ENCODE results near the gene CADM1. TPM values are rescaled to one million over a fixed set of nuclear protein-coding genes. Genes with fewer than 3 reads are reported as not detected.

CADM1 gene
- total RNA-seq, 4 donors from 2014 or later: 1.2 to 2.5 (median 2.2) TPM

DNA sequence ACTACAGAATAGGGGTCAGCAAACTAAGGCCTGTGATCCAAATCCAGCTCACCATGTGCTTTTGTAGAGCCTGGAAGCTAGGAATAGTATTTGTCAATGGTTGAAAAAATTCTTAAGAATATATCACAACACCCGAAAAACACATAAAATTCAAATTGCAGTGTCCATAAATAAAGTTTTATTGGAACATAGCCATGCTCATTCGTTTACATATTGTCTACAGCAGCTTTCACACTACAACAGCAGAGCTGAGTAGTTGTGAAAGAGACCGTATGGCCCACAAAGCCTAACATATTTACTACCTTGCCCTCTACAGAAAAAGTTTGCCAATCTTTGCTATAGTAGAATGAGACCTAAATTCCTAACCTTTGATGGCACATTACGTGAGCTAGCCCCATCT, 125.7 kb downstream of the CADM1 start:
- Histone ChIP-seq H3K4me1 (no peaks in the 10 kb centered on the region), H3K36me3 (no peaks in the 10 kb centered on the region), H3K27me3 (no peaks in the 10 kb centered on the region), H3K27ac (no peak overlapping the region), H3K9me3 (no peaks in the 10 kb centered on the region), H3K4me3 (no peak overlapping the region)
- intact Hi-C loops (cut with DNase I; ENCODE audit: low total_unique reads) (no loop called here), in situ Hi-C loops (cut with MboI; ENCODE audit: low sequenced_read_pairs in 4 of 4) (no loop called here)
- no peak for TF ChIP-seq POLR2A (IDR thresholded peaks at IDR 0.05)
- no peak for DNase-seq
- no peak for ATAC-seq

GRCh38 chr11:115377882-115378296, 126.3 kb downstream of the CADM1 start:
- Histone ChIP-seq H3K27ac (no peak overlapping the region), H3K27me3 (no peaks in the 10 kb centered on the region), H3K36me3 (no peaks in the 10 kb centered on the region), H3K4me3 (no peak overlapping the region), H3K4me1 (no peaks in the 10 kb centered on the region), H3K9me3 (no peaks in the 10 kb centered on the region)
- DNase-seq (no peak), ATAC-seq (no peak)
- intact Hi-C loops (cut with DNase I; ENCODE audit: low total_unique reads): no loop called here
- TF ChIP-seq POLR2A (IDR thresholded peaks at IDR 0.05) (no peak), CTCF (IDR thresholded peaks at IDR 0.05 in 4 of 5, conservative IDR thresholded peaks at IDR 0.05 in 1 of 5) (no peak)
- in situ Hi-C loops (cut with MboI; ENCODE audit: low sequenced_read_pairs in 4 of 4): no loop called here

DNA sequence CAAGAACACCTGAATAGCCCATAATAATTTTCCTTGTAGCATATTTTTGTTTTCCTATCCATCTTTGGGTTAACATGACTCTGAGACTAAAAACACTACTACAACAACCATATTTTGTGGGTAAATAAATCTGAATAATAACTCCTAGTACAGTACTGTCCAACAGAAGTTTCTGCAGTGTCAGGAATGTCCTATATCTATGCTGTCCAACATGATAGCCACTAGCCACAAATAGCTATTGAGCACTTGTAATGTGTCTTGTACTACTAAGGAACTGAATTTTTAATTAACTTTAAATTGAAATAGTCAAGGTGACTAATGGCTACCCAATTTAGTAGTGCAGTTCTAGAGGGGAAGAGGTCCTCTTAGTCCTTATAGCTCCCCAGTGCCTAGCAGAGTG, 135.6 kb downstream of the CADM1 start:
- ATAC-seq: no peak
- in situ Hi-C loops (cut with MboI; ENCODE audit: low sequenced_read_pairs in 4 of 4) (no loop called here), intact Hi-C loops (cut with DNase I; ENCODE audit: low total_unique reads) (no loop called here)
- Histone ChIP-seq H3K36me3 (no peaks in the 10 kb centered on the region), H3K4me1 (no peaks in the 10 kb centered on the region), H3K27ac (no peak overlapping the region), H3K27me3 (no peaks in the 10 kb centered on the region), H3K9me3 (no peaks in the 10 kb centered on the region), H3K4me3 (no peak overlapping the region)
- DNase-seq: no peak
- TF ChIP-seq CTCF (IDR thresholded peaks at IDR 0.05 in 4 of 5, conservative IDR thresholded peaks at IDR 0.05 in 1 of 5): no peak
- TF ChIP-seq POLR2A (IDR thresholded peaks at IDR 0.05): no peak

DNA sequence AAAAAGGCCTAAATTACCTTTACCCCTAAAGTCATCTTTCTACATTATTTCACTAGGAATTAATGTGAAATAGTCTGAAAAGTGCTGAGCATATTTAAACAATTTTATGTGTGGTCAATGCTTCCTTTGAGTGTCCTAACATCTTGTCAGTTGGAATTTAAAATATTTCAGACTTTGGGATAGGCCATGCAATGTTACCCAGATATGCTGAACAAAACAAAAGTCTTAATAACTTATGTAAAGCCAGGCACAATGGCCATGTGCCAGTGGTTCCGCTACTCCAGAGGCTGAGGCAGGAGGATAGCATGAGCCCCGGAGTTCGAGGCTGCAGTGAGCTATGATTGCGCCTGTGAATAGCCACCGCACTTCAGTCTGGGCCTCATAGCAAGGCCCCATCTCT, 137.4 kb downstream of the CADM1 start:
- no peak for TF ChIP-seq CTCF (IDR thresholded peaks at IDR 0.05 in 4 of 5, conservative IDR thresholded peaks at IDR 0.05 in 1 of 5)
- TF ChIP-seq POLR2A (IDR thresholded peaks at IDR 0.05): no peak
- no peaks in the 10 kb centered on the region for H3K4me1 ChIP-seq
- in situ Hi-C loops (cut with MboI; ENCODE audit: low sequenced_read_pairs in 4 of 4) (no loop called here), intact Hi-C loops (cut with DNase I; ENCODE audit: low total_unique reads) (no loop called here)
- H3K36me3 ChIP-seq: no peaks in the 10 kb centered on the region
- H3K4me3 ChIP-seq: no peak overlapping the region
- no peak overlapping the region for H3K27ac ChIP-seq
- DNase-seq (no peak), ATAC-seq (no peak)
- no peaks in the 10 kb centered on the region for H3K27me3 ChIP-seq
- no peaks in the 10 kb centered on the region for H3K9me3 ChIP-seq

DNA sequence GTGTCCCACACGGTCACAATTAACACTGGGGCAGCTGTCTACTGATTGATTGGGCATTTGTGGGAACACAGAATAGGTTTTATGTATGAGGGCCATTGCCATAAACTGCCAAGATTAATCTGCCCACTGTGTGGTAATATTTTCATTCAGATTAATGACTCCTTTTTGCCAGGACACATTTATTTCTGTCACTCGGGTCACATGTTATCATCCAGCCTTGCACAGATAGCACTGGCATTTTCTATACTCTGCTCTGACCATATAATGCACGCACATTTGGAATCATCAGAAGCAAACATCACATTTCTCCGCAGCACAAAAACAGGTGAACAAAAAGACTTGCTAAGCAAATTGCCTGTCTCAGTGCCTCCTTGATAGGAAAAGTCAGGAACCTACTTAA, 138.3 kb downstream of the CADM1 start:
- DNase-seq: no peak
- Histone ChIP-seq H3K9me3 (no peaks in the 10 kb centered on the region), H3K27me3 (no peaks in the 10 kb centered on the region), H3K36me3 (no peaks in the 10 kb centered on the region), H3K4me1 (no peaks in the 10 kb centered on the region), H3K27ac (no peak overlapping the region), H3K4me3 (no peak overlapping the region)
- intact Hi-C loops (cut with DNase I; ENCODE audit: low total_unique reads): no loop called here
- no peak for ATAC-seq
- TF ChIP-seq POLR2A (IDR thresholded peaks at IDR 0.05) (no peak), CTCF (IDR thresholded peaks at IDR 0.05 in 4 of 5, conservative IDR thresholded peaks at IDR 0.05 in 1 of 5) (no peak)
- in situ Hi-C loops (cut with MboI; ENCODE audit: low sequenced_read_pairs in 4 of 4): no loop called here

Measured in gastrocnemius medialis (tissue), 4 donors.